WI38 (cell line): Measurements from ENCODE around the gene PRR15.

ENCODE experiments used
- H3K4me3 ChIP-seq: 2 replicates; pipeline ENCODE4 v1.5.1; 2011; ENCODE audit warnings: low read depth, mild to moderate bottlenecking, control low read depth, low read length
- CTCF ChIP-seq: IDR thresholded peaks from 2 replicates; pipeline ENCODE4 v1.5.1; 2012; ENCODE audit warnings: low read depth, mild to moderate bottlenecking, control low read depth, low read length

The PRR15 gene

GRCh38 chr7:29600661-29601060 is 37.0 kb downstream of the PRR15 start:
- no peak for TF ChIP-seq CTCF
- H3K4me3 ChIP-seq: no peak overlapping the region

GRCh38 chr7:29604052-29604451 is 40.4 kb downstream of the PRR15 start:
- TF ChIP-seq CTCF: no peak
- no peak overlapping the region for H3K4me3 ChIP-seq

- H3K4me3 ChIP-seq: no peak overlapping the region
- no peak for TF ChIP-seq CTCF
These were observed 41.1 kb downstream of the PRR15 start for GRCh38 chr7:29604702-29605101.

GRCh38 chr7:29605671-29606070 is 42.0 kb downstream of the PRR15 start:
- no peak for TF ChIP-seq CTCF
- H3K4me3 ChIP-seq: no peak overlapping the region

GRCh38 chr7:29606287-29606721 is 42.7 kb downstream of the PRR15 start:
- no peak overlapping the region for H3K4me3 ChIP-seq
- no peak for TF ChIP-seq CTCF

GRCh38 chr7:29606830-29607229 is 43.2 kb downstream of the PRR15 start:
- H3K4me3 ChIP-seq: no peak overlapping the region
- TF ChIP-seq CTCF: no peak

- no peak overlapping the region for H3K4me3 ChIP-seq
- no peak for TF ChIP-seq CTCF
These were observed 43.6 kb downstream of the PRR15 start for GRCh38 chr7:29607259-29607658.
